Stimulated activated CD8-positive, alpha-beta memory T cell treated with anti-CD3 and anti-CD28 coated beads, Interleukin-15, amount 100 ng/mL, for 24 hours (primary cell): Measurements from ENCODE around the gene ZCWPW1.
"Not testable (repeated sequence)": the region's sequence is repeated elsewhere in the genome, so short reads cannot be mapped to it uniquely, and the experiment has no call there.

ENCODE experiments used
- DNase-seq: peaks from one replicate; pipeline ENCODE4 v3.0.0-alpha.2; 2020; ENCODE audit warnings: low read depth

Gene ZCWPW1

GRCh38 chr7:100400656-100401055, 27.8 kb downstream of the ZCWPW1 start:
- DNase-seq = no peak

- no peak for DNase-seq
These were observed 28.5 kb downstream of the ZCWPW1 start for GRCh38 chr7:100400041-100400440.

GRCh38 chr7:100398239-100398638, 30.3 kb downstream of the ZCWPW1 start:
- no peak for DNase-seq

- no peak for DNase-seq
These were observed 31.0 kb downstream of the ZCWPW1 start for GRCh38 chr7:100397315-100398081.

GRCh38 chr7:100396421-100396982, 32.0 kb downstream of the ZCWPW1 start:
- no peak for DNase-seq

- no peak for DNase-seq
These were observed 34.4 kb downstream of the ZCWPW1 start for GRCh38 chr7:100394077-100394476.

GRCh38 chr7:100393233-100393905, 35.1 kb downstream of the ZCWPW1 start:
- DNase-seq = no peak

- no peak for DNase-seq
These were observed 38.1 kb downstream of the ZCWPW1 start for GRCh38 chr7:100390286-100391009.

GRCh38 chr7:100389437-100390088, 38.9 kb downstream of the ZCWPW1 start:
- no peak for DNase-seq

- no peak for DNase-seq
These were observed 40.8 kb downstream of the ZCWPW1 start for GRCh38 chr7:100387695-100388094.

GRCh38 chr7:100386940-100387339, 41.6 kb downstream of the ZCWPW1 start:
- DNase-seq = no peak

- no peak for DNase-seq
These were observed 43.7 kb downstream of the ZCWPW1 start for GRCh38 chr7:100384628-100385294.

GRCh38 chr7:100382234-100382853, 46.2 kb downstream of the ZCWPW1 start:
- not testable (repeated sequence) for DNase-seq

GRCh38 chr7:100381531-100382233, 46.8 kb downstream of the ZCWPW1 start:
- DNase-seq = not testable (repeated sequence)

- no peak for DNase-seq
These were observed 48.3 kb downstream of the ZCWPW1 start for GRCh38 chr7:100380196-100380595.

GRCh38 chr7:100378114-100378755, 50.3 kb downstream of the ZCWPW1 start:
- DNase-seq = no peak

- DNase-seq = no peak
These were observed 52.4 kb downstream of the ZCWPW1 start for GRCh38 chr7:100376066-100376465.

GRCh38 chr7:100374601-100375000, 53.9 kb downstream of the ZCWPW1 start:
- DNase-seq = no peak

GRCh38 chr7:100373870-100374598, 54.5 kb downstream of the ZCWPW1 start:
- not testable (repeated sequence) for DNase-seq
